Sigmoid colon (tissue), 7 donors: ENCODE measurements around the gene PPFIBP1. TPM values are rescaled to one million over a fixed set of nuclear protein-coding genes. Genes with fewer than 3 reads are reported as not detected.
"Not testable (repeated sequence)": the region's sequence is repeated elsewhere in the genome, so short reads cannot be mapped to it uniquely, and the experiment has no call there.

ENCODE experiments used
- DNase-seq: peaks from one replicate; pipeline ENCODE4 v3.0.0-alpha.2; 2019
- H3K27ac ChIP-seq, 4 donors: fragments of 200-600 bp; sonication (generic); one replicate each; pipeline ENCODE4 v1.5.1; 2016 to 2019; ENCODE audit warnings: mild to moderate bottlenecking in 1 of 4
- H3K27me3 ChIP-seq, 3 donors: fragments of 200-600 bp; sonication (generic); one replicate each; pipeline ENCODE4 v1.5.1; 2019; ENCODE audit warnings: mild to moderate bottlenecking in 1 of 3
- H3K36me3 ChIP-seq, 4 donors: fragments of 200-600 bp; sonication (generic); one replicate each; pipeline ENCODE4 v1.5.1; 2016 to 2019
- H3K4me1 ChIP-seq, 4 donors: fragments of 200-600 bp; sonication (generic); one replicate each; pipeline ENCODE4 v1.5.1; 2017 to 2019
- H3K4me3 ChIP-seq, 4 donors: fragments of 200-600 bp; sonication (generic); one replicate each; pipeline ENCODE4 v1.5.1; 2017 to 2019; ENCODE audit warnings: mild to moderate bottlenecking in 2 of 4, moderate library complexity in 1 of 4
- H3K9me3 ChIP-seq, 4 donors: fragments of 200-600 bp in 3 of 4; sonication (generic) in 3 of 4; one replicate each; pipeline versions ENCODE4 v1.5.1 to v1.6.1; 2013 to 2019
- CTCF ChIP-seq, 4 experiments: fragments of 450-650 bp in 3 of 4; fragments of 200-600 bp in 1 of 4; IDR thresholded peaks; one replicate each; pipeline ENCODE4 v1.5.1; 2016 to 2019; ENCODE audit warnings: antibody characterized with exemption in 4 of 4, mild to moderate bottlenecking in 3 of 4, moderate library complexity in 2 of 4
- EP300 ChIP-seq, 4 donors: sonication (generic); formaldehyde crosslinking; IDR thresholded peaks; one replicate each; pipeline ENCODE4 v1.6.1; 2017; ENCODE audit warnings: antibody characterized with exemption in 4 of 4
- POLR2A ChIP-seq, 2 donors: fragments of 450-650 bp; IDR thresholded peaks; one replicate each; pipeline ENCODE4 v1.6.1; 2016; ENCODE audit warnings: antibody characterized with exemption in 2 of 2, mild to moderate bottlenecking in 2 of 2, moderate library complexity in 2 of 2
- POLR2AphosphoS5 ChIP-seq, 4 donors: sonication (generic); formaldehyde crosslinking; IDR thresholded peaks; one replicate each; pipeline ENCODE4 v1.6.1; 2017; ENCODE audit warnings: antibody characterized with exemption in 4 of 4
- WGBS, 2 donors: extraction: QIAGEN DNeasy Blood & Tissue Kit; methylation state at CpG; one replicate each; pipeline ENCODE4 v1.1.7; 2013; 5-methylcytosine and 5-hydroxymethylcytosine counted together
- intact Hi-C: fragments of 100-400 bp; cut with DNase I; formaldehyde crosslinking; loops from one replicate; pipeline ENCODE4 v1.15.1; 2023
- polyA plus RNA-seq, 3 donors: library from polyadenylated mRNA; stranded (reverse); fragments of 200-250 nt; gene quantifications; one replicate each; pipeline ENCODE4 v1.2.3, GENCODE V29; 2013
- total RNA-seq, 4 donors: library from RNA; depleted of rRNA; stranded (reverse); fragments of >200 nt; gene quantifications; one replicate each; pipeline ENCODE4 v1.1.0, GENCODE V29; 2016
- donor health status: healthy with polysubstance abuse.
- donor health status: Bipolar disorder and iron deficiency.
- donor health status: healthy.

The PPFIBP1 gene
- total and polyA plus RNA-seq, 7 donors, result 5.5 to 101 (median 65.3) TPM

- intact Hi-C loops, H3K9me3 ChIP-seq, H3K27ac ChIP-seq, H3K27me3 ChIP-seq, H3K4me3 ChIP-seq, H3K4me1 ChIP-seq, DNase-seq, H3K36me3 ChIP-seq: not testable (repeated sequence)
- 96 to 97% methylated on average over 5 of the region's 7 CpGs for WGBS, 2 donors
These were observed 118.9 kb downstream of the PPFIBP1 start for GRCh38 chr12:27642892-27643291.

GRCh38 chr12:27644158-27644845 is 120.3 kb downstream of the PPFIBP1 start:
- H3K9me3 ChIP-seq, result no peaks in the 10 kb centered on the region
- H3K36me3 ChIP-seq, result peaks cover 0 to 16% (median 0%) of the 10 kb centered on the region in 4 donors
- 83 to 91% methylated on average over 4 of the region's 4 CpGs for WGBS, 2 donors
- TF ChIP-seq CTCF (IDR thresholded peaks at IDR 0.05) (no peak), POLR2A (IDR thresholded peaks at IDR 0.05) (no peak), EP300 (IDR thresholded peaks at IDR 0.05) (no peak), POLR2AphosphoS5 (IDR thresholded peaks at IDR 0.05) (no peak)
- intact Hi-C loops, result no loop called here
- no peaks in the 10 kb centered on the region for H3K27me3 ChIP-seq
- H3K4me3 ChIP-seq, result no peak overlapping the region
- H3K27ac ChIP-seq, result no peak overlapping the region
- H3K4me1 ChIP-seq, result peaks cover 0 to 10% (median 7%) of the 10 kb centered on the region in 4 donors
- DNase-seq, result no peak

GRCh38 chr12:27645671-27646070 is 121.7 kb downstream of the PPFIBP1 start:
- Histone ChIP-seq H3K4me3 (no peak overlapping the region), H3K4me1 (peaks cover 0 to 10% (median 7%) of the 10 kb centered on the region in 4 donors), H3K9me3 (no peaks in the 10 kb centered on the region), H3K27me3 (no peaks in the 10 kb centered on the region), H3K27ac (no peak overlapping the region), H3K36me3 (peaks cover 0 to 29% (median 2%) of the 10 kb centered on the region in 4 donors)
- 79 to 92% methylated on average over 3 of the region's 3 CpGs for WGBS, 2 donors
- TF ChIP-seq EP300 (IDR thresholded peaks at IDR 0.05), result no peak
- no peak for TF ChIP-seq CTCF (IDR thresholded peaks at IDR 0.05)
- no peak for TF ChIP-seq POLR2AphosphoS5 (IDR thresholded peaks at IDR 0.05)
- TF ChIP-seq POLR2A (IDR thresholded peaks at IDR 0.05), result no peak
- DNase-seq, result no peak
- intact Hi-C loops, result no loop called here

- TF ChIP-seq POLR2A (IDR thresholded peaks at IDR 0.05), result no peak
- TF ChIP-seq EP300 (IDR thresholded peaks at IDR 0.05), result no peak
- no peak for TF ChIP-seq CTCF (IDR thresholded peaks at IDR 0.05)
- no peak for TF ChIP-seq POLR2AphosphoS5 (IDR thresholded peaks at IDR 0.05)
- H3K27ac ChIP-seq, result no peak overlapping the region
- H3K9me3 ChIP-seq, result no peaks in the 10 kb centered on the region
- H3K36me3 ChIP-seq, result peaks cover 0 to 29% (median 2%) of the 10 kb centered on the region in 4 donors
- intact Hi-C loops, result no loop called here
- H3K27me3 ChIP-seq, result no peaks in the 10 kb centered on the region
- WGBS, 2 donors, result 64% methylated on average over 2 of the region's 2 CpGs
- H3K4me1 ChIP-seq, result peaks cover 0 to 10% (median 7%) of the 10 kb centered on the region in 4 donors
- no peak for DNase-seq
- H3K4me3 ChIP-seq, result no peak overlapping the region
These were observed 122.1 kb downstream of the PPFIBP1 start for GRCh38 chr12:27646149-27646548.

GRCh38 chr12:27650011-27650410 is 126.0 kb downstream of the PPFIBP1 start:
- Histone ChIP-seq H3K27ac (no peak overlapping the region), H3K27me3 (no peaks in the 10 kb centered on the region), H3K4me3 (no peak overlapping the region), H3K36me3 (peaks cover 0 to 31% (median 2%) of the 10 kb centered on the region in 4 donors), H3K4me1 (no peaks in the 10 kb centered on the region), H3K9me3 (no peaks in the 10 kb centered on the region)
- DNase-seq, result no peak
- TF ChIP-seq EP300 (IDR thresholded peaks at IDR 0.05) (no peak), CTCF (IDR thresholded peaks at IDR 0.05) (no peak), POLR2A (IDR thresholded peaks at IDR 0.05) (no peak), POLR2AphosphoS5 (IDR thresholded peaks at IDR 0.05) (no peak)
- WGBS, 2 donors, result 97 to 98% methylated on average over 1 of the region's 1 CpG
- intact Hi-C loops, result no loop called here
